ENCODE data around the gene SYNCRIP. TPM values are rescaled to one million over a fixed set of nuclear protein-coding genes. Genes with fewer than 3 reads are reported as not detected.

Gene SYNCRIP
- total and polyA plus RNA-seq, 4 donors: 27.8 to 41.7 (median 30.4) TPM

GRCh38 chr6:85643537-85644278 is 1.0 kb upstream of the SYNCRIP start:
- Histone ChIP-seq H3K9me3 (ENCODE audit: control insufficient read depth in 4 of 4, low read length in 3 of 4) (no peaks in the 10 kb centered on the region), H3K4me3 (ENCODE audit: low read depth in 1 of 3, low read length in 3 of 3) (peak overlapping the region; percentile 79 to 85 (median 82)), H3K9ac (ENCODE audit: low read depth in 1 of 2, low read length in 2 of 2) (peak overlapping the region; percentile 69 to 91), H3K27me3 (ENCODE audit: control insufficient read depth in 4 of 4, insufficient read depth in 4 of 4, low read length in 3 of 4) (no peaks in the 10 kb centered on the region), H3K27ac (ENCODE audit: low read depth in 1 of 2, low read length in 2 of 2) (peak overlapping the region; percentile 98 to 100), H3K36me3 (ENCODE audit: control insufficient read depth in 4 of 4, insufficient read depth in 3 of 4, low read depth in 1 of 4, low read length in 3 of 4) (peaks cover 0 to 8% (median 6%) of the 10 kb centered on the region in 4 donors), H3K4me1 (ENCODE audit: control insufficient read depth in 4 of 4, insufficient read depth in 4 of 4, low read length in 3 of 4) (peaks cover 1 to 18% (median 11%) of the 10 kb centered on the region in 4 donors)
- TF ChIP-seq RAD21 (IDR thresholded peaks at IDR 0.05) (peak in 1 of 2 donors; percentile 42), FOXA1 (IDR thresholded peaks at IDR 0.05) (no peak), GABPA (IDR thresholded peaks at IDR 0.05 in 1 of 2, conservative IDR thresholded peaks at IDR 0.05 in 1 of 2) (no peak), RXRA (IDR thresholded peaks at IDR 0.05) (peak; percentile 22 to 32), CTCF (IDR thresholded peaks at IDR 0.05; ENCODE audit: low read depth, low read length, missing input control) (no peak), EGR1 (IDR thresholded peaks at IDR 0.05; ENCODE audit: low read depth in 2 of 2) (no peak), NR2F2 (IDR thresholded peaks at IDR 0.05) (no peak), YY1 (IDR thresholded peaks at IDR 0.05) (peak; percentile 71), HNF4A (conservative IDR thresholded peaks at IDR 0.05) (peak; percentile 39 to 61), FOXA2 (IDR thresholded peaks at IDR 0.05) (no peak), TAF1 (conservative IDR thresholded peaks at IDR 0.05) (peak; percentile 66), SP1 (IDR thresholded peaks at IDR 0.05) (peak; percentile 65), HNF4G (IDR thresholded peaks at IDR 0.05) (no peak), REST (IDR thresholded peaks at IDR 0.05) (peak; percentile 64), JUND (IDR thresholded peaks at IDR 0.05) (no peak)
- TF ChIP-seq, protein P1, sequence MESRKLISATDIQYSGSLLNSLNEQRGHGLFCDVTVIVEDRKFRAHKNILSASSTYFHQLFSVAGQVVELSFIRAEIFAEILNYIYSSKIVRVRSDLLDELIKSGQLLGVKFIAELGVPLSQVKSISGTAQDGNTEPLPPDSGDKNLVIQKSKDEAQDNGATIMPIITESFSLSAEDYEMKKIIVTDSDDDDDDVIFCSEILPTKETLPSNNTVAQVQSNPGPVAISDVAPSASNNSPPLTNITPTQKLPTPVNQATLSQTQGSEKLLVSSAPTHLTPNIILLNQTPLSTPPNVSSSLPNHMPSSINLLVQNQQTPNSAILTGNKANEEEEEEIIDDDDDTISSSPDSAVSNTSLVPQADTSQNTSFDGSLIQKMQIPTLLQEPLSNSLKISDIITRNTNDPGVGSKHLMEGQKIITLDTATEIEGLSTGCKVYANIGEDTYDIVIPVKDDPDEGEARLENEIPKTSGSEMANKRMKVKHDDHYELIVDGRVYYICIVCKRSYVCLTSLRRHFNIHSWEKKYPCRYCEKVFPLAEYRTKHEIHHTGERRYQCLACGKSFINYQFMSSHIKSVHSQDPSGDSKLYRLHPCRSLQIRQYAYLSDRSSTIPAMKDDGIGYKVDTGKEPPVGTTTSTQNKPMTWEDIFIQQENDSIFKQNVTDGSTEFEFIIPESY (IDR thresholded peaks at IDR 0.05): no peak
- TF ChIP-seq, protein P2, sequence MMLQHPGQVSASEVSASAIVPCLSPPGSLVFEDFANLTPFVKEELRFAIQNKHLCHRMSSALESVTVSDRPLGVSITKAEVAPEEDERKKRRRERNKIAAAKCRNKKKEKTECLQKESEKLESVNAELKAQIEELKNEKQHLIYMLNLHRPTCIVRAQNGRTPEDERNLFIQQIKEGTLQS (IDR thresholded peaks at IDR 0.05): no peak
- TF ChIP-seq, protein P3, sequence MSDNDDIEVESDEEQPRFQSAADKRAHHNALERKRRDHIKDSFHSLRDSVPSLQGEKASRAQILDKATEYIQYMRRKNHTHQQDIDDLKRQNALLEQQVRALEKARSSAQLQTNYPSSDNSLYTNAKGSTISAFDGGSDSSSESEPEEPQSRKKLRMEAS (IDR thresholded peaks at IDR 0.05): peak; percentile 69
- 1% methylated on average over 75 of the region's 75 CpGs for WGBS
- DNase-seq (ENCODE audit: low spot score): peak; percentile 81

Data from liver (tissue), 9 donors.